GM18511 (cell line): Measurements from ENCODE around the gene GZF1.

Source experiments
- ATAC-seq: cut with Tn5 transposase; IDR thresholded peaks from one replicate; pipeline ENCODE4 v1.9.1; 2021; ENCODE audit warnings: mild to moderate bottlenecking, moderate library complexity; ENCODE audit not compliant: unreplicated experiment

GZF1 gene

DNA sequence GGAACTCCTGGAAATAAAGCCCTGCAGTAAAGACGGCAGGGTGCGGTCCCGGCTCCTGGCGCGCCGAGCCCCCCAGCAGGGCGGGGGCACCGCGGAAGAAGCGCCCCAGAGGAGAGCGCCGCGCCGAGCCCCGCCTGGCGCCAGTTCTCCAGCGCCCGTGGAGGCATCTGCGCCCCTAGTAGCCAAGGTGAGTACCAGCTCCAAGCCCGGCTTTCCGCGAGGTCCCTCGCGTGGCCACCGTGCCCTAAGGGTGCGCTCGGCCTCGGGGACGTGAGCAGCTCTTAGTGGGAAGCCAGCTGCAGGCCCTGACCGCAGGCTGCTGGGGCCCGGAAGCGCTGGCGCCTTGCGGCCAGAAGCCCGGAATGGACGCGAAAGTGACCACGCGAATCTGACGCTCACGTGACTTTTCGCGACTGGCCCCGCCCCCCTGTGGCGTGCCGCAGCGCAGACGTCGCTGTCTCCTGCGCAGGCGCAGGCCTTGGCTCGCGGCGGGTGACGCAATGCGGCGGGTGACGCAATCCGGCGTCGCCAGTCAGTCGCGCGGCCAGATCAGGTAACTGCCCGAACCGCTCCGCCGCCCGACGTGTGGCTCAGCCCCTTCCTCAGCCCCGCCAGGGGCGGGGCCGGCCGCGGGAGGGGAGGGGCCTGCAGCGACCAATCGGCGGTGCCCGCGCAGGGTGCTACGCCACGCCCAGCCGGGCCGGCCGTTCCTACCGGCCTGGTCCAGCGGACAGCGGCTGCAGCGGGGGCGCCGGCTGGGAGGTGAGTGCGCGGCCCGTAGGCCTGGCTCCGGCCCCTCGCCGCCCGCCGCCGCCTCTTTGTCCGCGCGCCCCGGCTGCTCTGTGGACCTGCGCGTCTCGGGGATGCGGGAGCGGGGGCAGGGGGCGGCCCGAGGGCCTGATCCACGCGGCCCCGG, at the start of gene GZF1:
Gene GZF1 (plus strand): TSS at position 707 of the 916 bp plus-strand sequence. CDS start 2,202 bp downstream, outside the sequence.
- ATAC-seq: peak; percentile 66

GRCh38 chr20:23313271-23313670, 48.7 kb upstream of the GZF1 start:
- ATAC-seq: no peak

DNA sequence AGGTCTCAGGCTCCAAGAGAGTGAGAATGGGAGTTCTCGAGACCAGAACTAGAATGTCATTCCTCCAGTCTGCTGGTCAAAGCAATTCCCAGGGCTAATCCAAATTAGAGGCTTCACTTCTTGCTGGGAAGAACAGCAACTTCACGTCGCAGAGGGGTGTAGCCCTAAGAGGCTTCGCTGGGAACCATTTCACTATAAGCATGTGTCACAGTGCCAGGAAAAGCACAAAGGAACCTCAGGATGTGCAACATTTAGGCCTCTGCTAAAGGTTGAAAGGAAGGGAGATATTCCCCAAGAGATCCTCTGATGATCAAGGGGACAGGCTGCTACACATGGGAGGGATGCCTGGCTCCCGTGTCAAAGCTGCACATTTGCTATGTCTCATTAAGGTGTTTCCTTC, 47.3 kb upstream of the GZF1 start:
- ATAC-seq: no peak

GRCh38 chr20:23315099-23315498, 46.9 kb upstream of the GZF1 start:
- no peak for ATAC-seq

- no peak for ATAC-seq
Observed at GRCh38 chr20:23316626-23317025, 45.4 kb upstream of the GZF1 start.

GRCh38 chr20:23317081-23317480, 44.9 kb upstream of the GZF1 start:
- no peak for ATAC-seq

DNA sequence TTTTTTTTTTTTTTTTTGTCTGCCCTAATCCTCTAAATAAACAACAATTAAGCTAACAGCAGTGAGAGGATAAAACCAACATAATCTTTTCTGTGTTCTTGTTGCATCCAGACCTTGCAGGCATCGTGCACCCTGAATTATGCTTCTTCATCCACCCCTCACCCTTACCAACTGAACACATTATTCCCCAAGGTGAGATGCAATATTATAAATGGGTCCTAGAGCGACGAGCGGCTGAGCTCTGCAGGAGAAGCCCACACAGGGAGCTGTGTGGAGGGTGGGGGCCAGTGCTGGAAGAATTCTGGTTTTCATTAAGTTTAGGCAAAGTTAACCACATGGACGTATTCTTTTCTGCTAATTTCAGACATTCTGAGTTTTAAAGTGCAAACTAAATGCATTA, 43.6 kb upstream of the GZF1 start:
- no peak for ATAC-seq

DNA sequence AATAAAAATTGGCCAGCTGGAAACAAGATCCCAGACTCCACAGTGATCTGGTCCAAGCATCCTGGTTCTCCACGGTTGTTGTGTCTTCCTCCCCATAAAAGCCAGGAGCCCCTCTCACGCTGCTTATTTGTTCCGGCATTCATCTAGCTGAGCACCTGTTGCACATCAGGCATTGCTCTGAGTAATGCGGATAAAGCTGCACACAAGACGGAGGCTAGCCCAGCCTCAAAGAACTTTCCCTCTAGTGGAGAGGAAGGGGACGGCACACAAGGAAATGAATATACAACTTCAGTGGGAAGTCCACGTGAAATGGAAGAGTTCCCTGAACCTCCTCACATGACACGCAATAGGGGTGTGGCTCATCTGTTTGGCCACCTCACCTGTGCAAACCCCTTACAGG, 41.7 kb upstream of the GZF1 start:
- ATAC-seq: no peak

DNA sequence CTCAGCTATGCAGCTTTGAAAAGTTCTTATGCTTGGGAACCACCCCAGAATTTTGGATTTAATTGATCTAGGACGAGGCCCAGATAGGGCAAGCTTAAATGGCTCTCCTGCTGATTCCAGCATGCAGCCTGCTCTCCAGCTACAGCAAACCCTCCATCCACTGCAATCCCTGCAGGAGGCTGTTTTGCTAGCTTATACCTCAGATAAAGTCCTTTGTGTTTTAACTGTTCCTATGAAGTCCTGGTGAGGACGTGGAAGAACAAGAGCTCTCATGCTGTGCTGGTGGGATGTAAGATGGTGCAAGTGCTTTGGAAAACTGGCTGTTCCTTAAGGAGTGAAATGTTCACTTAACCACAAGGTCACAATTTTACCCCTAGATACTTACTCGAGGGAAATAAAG, 36.9 kb upstream of the GZF1 start:
- no peak for ATAC-seq

DNA sequence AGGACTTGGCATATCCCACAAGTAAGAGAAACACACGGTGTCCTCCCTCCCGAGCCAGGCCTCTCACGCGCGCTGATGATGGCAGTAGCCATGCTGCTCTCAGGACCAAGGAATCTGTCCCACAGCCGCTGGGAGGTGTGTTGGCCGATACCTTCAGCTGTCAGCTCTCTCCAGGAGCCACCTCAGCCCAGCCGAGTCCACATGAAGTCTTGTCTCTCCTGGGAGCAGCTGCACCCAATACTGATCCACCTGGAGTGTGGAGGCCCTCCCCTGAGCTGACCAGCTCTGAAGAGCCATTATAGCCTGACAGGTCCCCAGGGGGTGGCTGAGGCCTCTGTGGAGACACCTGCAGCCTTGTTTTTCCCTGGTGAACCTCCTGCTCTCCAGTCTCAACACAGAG, 35.2 kb upstream of the GZF1 start:
- ATAC-seq: no peak

GRCh38 chr20:23327617-23328333, 34.2 kb upstream of the GZF1 start:
- ATAC-seq: no peak

DNA sequence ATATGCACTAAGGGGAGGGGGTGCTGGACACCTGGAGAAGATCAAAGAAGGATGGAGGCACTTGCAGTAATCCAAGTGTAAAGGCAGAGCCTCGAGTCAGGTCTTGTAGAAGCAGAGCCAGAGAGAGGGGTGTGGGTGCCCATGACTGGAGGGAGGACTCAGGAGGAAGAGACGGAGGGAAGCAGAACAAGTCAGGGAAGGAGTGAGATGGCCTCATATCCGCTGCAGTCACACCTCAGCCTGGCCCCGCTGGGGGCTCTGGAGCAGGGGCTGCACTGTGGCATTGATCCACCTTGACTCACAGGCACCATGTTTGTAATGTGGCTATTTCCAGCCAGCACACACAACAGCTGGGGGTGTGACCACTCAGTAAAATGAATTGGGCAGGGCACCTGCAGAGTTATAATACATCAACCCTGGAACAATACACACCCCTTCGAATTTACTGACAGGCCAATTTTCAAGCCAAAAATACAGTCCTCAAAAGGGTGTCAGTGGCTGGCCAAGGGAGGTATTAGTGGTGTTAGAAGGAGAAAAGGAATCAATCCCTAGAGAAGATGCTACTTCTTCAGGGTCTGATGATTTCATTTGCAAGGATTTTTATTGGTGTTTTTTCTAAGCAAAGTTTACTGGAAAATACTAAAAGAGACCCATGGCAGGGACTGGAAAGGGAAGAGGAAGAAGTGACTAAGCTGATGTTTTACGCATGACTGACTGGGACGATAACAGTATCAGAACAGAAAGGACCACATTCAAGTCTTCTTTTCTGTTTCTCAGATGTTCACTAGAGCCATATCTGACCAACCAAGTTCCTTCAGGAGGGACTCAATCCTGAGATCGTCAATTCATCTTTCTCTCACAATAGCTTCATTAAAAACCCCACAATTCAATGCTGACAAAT, 30.3 kb upstream of the GZF1 start:
- peak; percentile 57 for ATAC-seq

GRCh38 chr20:23332467-23332866, 29.5 kb upstream of the GZF1 start:
- no peak for ATAC-seq

DNA sequence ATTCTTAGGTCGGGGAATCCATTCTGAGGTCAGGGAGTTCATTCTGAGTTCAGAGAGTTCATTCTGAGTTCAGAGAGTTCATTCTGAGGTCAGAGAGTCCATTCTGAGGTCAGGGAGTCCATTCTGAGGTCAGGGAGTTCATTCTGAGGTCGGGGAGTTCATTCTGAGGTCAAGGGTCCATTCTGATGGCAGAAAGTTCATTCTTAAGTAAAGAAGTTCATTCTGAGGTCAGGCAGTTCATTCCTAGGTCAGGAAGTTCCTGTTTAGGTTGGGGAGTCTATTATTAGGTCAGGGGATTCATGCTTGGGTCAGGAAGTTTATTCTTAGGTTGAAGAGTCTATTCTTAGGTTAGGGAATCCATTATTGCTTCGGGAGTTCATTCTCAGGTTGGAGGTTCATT, 27.9 kb upstream of the GZF1 start:
- no peak for ATAC-seq

GRCh38 chr20:23335521-23335920, 26.5 kb upstream of the GZF1 start:
- ATAC-seq: no peak

- no peak for ATAC-seq
Observed at GRCh38 chr20:23336476-23336875, 25.5 kb upstream of the GZF1 start.

- no peak for ATAC-seq
Observed at GRCh38 chr20:23337312-23337711, 24.7 kb upstream of the GZF1 start.

GRCh38 chr20:23339986-23340385, 22.0 kb upstream of the GZF1 start:
- ATAC-seq: no peak

GRCh38 chr20:23340524-23340923, 21.5 kb upstream of the GZF1 start:
- ATAC-seq: no peak

GRCh38 chr20:23341073-23341472, 20.9 kb upstream of the GZF1 start:
- no peak for ATAC-seq

DNA sequence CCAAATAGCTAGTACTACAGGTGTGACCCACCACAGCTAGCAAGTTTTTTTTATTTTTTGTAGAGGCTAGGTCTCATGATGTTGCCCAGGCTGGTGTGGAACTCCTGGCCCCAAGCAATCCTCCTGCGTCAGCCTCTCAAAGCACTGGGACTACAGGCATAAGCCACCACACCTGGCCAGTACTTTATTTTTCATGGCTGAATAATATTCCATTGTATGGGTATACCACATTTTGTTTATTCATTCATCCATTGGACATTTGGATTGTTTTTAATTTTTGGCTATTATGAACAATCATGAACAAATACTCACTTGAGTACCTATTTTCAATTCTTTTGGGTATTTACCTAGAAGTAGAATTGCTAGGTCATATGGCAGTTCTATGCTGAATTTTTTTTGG, 18.4 kb upstream of the GZF1 start:
- no peak for ATAC-seq
